ENCODE data around the gene NIFK. TPM values are rescaled to one million over a fixed set of nuclear protein-coding genes. Genes with fewer than 3 reads are reported as not detected.
A peak's percentile ranks its signal among the peaks of the same experiment; 100 is the strongest.

Gene NIFK
- total and polyA plus RNA-seq, 2 donors (not counting 3 experiments of a cell fraction or from before 2014, with no cell fraction given): 10.7 to 59.7 TPM

- intact Hi-C loops (cut with micrococcal nuclease) (loop anchor here (1.0 to 5.0 kb wide), 2 partner anchors 205 to 334 kb away; no protein-coding TSS in a partner anchor), dilution Hi-C loops (cut with MboI; ENCODE audit: extremely low pct_ligation_motif_present, low sequenced_read_pairs) (no loop called here)
- FAIRE-seq (no peak), DNase-seq (ENCODE audit: low read depth, low spot score) (no peak)
- peaks cover 3 to 7% of the 10 kb centered on the region in 2 experiments for H3K36me3 ChIP-seq (ENCODE audit: control insufficient read depth in 2 of 2, extremely low read depth in 1 of 2, insufficient read depth in 2 of 2, low read length in 2 of 2)
- peak overlapping the region; percentile 86 for H2AFZ ChIP-seq (ENCODE audit: low read depth, low read length)
- POLR2A ChIA-PET: interaction anchor here (0.6 to 2.5 kb wide), 4 partner anchors 16 to 293 kb away, joined by 3 to 19 read pairs (median 6); partner anchors contain the start of genes CLASP1 and RNU4ATAC
- TF ChIP-seq GATA2 (IDR thresholded peaks at IDR 0.05; ENCODE audit: insufficient read depth, insufficient read length, low read depth, low read length) (no peak), JUN (IDR thresholded peaks at IDR 0.05; ENCODE audit: borderline replicate concordance, insufficient read depth, insufficient read length, low read depth) (no peak), POLR2A (IDR thresholded peaks at IDR 0.05; ENCODE audit: low read depth, low read length) (no peak), POLR2AphosphoS5 (IDR thresholded peaks at IDR 0.05; ENCODE audit: insufficient read depth, low read depth, low read length) (no peak), MYC (IDR thresholded peaks at IDR 0.05; ENCODE audit: low read depth, low read length) (no peak), MAX (IDR thresholded peaks at IDR 0.05; ENCODE audit: insufficient read depth, insufficient read length) (no peak), CTCF (IDR thresholded peaks at IDR 0.05; ENCODE audit: extremely low read depth in 1 of 2, insufficient read depth in 1 of 2, low read depth in 1 of 2, low read length in 2 of 2) (no peak), FOS (IDR thresholded peaks at IDR 0.05; ENCODE audit: borderline replicate concordance, insufficient read depth, low read length) (no peak), EZH2 (IDR thresholded peaks at IDR 0.05; ENCODE audit: borderline replicate concordance, low read depth, low read length, severe bottlenecking) (no peak)
- peaks cover 22% of the 10 kb centered on the region for H3K79me2 ChIP-seq (ENCODE audit: control insufficient read depth, insufficient read depth, low read length)
- H3K27me3 ChIP-seq (ENCODE audit: control insufficient read depth in 2 of 2, insufficient read depth in 2 of 2, low read length in 2 of 2): no peaks in the 10 kb centered on the region
- no TSS peak for BruUV-seq (replicated peaks)
- peak overlapping the region; percentile 94 for H3K4me2 ChIP-seq (ENCODE audit: insufficient read depth, low read length)
- CTCF ChIA-PET: interaction anchor here (0.6 to 3.1 kb wide), 6 partner anchors 8 to 641 kb away, joined by 3 to 23 read pairs (median 4); partner anchors contain the start of gene RNU4ATAC
- no peaks in the 10 kb centered on the region for H3K9me3 ChIP-seq (replicated peaks; ENCODE audit: control insufficient read depth, insufficient read depth, low read length)
- peak overlapping the region; percentile 92 for H3K9ac ChIP-seq (replicated peaks; ENCODE audit: extremely low read depth, insufficient read depth, low read length)
- H3K9me1 ChIP-seq (replicated peaks; ENCODE audit: control insufficient read depth, extremely low read depth, insufficient read depth, low read length): no peaks in the 10 kb centered on the region
- peaks cover 2% of the 10 kb centered on the region for H4K20me1 ChIP-seq (replicated peaks; ENCODE audit: control insufficient read depth, extremely low read depth, insufficient read depth, low read length)
- peak overlapping the region; percentile 91 to 100 (median 99) for H3K4me3 ChIP-seq (replicated peaks in 1 of 3; ENCODE audit: insufficient read depth in 1 of 3, low read depth in 1 of 3, low read length in 3 of 3)
- H3K27ac ChIP-seq (ENCODE audit: insufficient read depth, low read depth, low read length): peak overlapping the region; percentile 59
- peaks cover 9% of the 10 kb centered on the region for H3K4me1 ChIP-seq (ENCODE audit: control insufficient read depth, extremely low read depth, insufficient read depth, low read length)
These were observed 574 bp downstream of the NIFK start for GRCh38 chr2:121736140-121736461.

Data from endothelial cell of umbilical vein (primary cell).